Heart left ventricle (tissue), 16 donors: ENCODE measurements around the gene AGER. TPM values are rescaled to one million over a fixed set of nuclear protein-coding genes. Genes with fewer than 3 reads are reported as not detected.

Experiments used
- ATAC-seq, 4 donors: fragments of 200-7000 bp; cut with Tn5 transposase; one replicate each; pipeline ENCODE4 v1.9.1; 2020 to 2022; ENCODE audit warnings: moderate library complexity in 4 of 4, mild to moderate bottlenecking in 3 of 4, moderate number of reproducible peaks in 1 of 4
- DNase-seq, 5 donors: peaks; one replicate each; pipeline ENCODE4 v3.0.0-alpha.2; 2020
- H3K27ac ChIP-seq, 12 donors: fragments of 200-600 bp; sonication (generic) in 4 of 12; one replicate each; pipeline versions ENCODE4 v1.5.0 to v1.8.0; 2016 to 2022; ENCODE audit warnings: mild to moderate bottlenecking in 2 of 12
- H3K27me3 ChIP-seq, 9 donors: fragments of 200-600 bp; sonication (generic) in 2 of 9; one replicate each; pipeline versions ENCODE4 v1.5.1 to v1.8.0; 2016 to 2022; ENCODE audit warnings: mild to moderate bottlenecking in 3 of 9
- H3K36me3 ChIP-seq, 9 donors: fragments of 200-600 bp; sonication (generic) in 2 of 9; one replicate each; pipeline versions ENCODE4 v1.5.0 to v1.8.0; 2018 to 2022; ENCODE audit warnings: mild to moderate bottlenecking in 2 of 9
- H3K4me1 ChIP-seq, 12 donors: fragments of 200-600 bp; sonication (generic) in 4 of 12; one replicate each; pipeline versions ENCODE4 v1.5.0 to v1.8.0; 2016 to 2022; ENCODE audit warnings: mild to moderate bottlenecking in 3 of 12
- H3K4me3 ChIP-seq, 12 donors: fragments of 200-600 bp; sonication (generic) in 4 of 12; one replicate each; pipeline versions ENCODE4 v1.5.0 to v1.8.0; 2017 to 2022; ENCODE audit warnings: mild to moderate bottlenecking in 9 of 12, moderate library complexity in 4 of 12
- H3K9me3 ChIP-seq, 12 donors: fragments of 200-600 bp; sonication (generic) in 4 of 12; one replicate each; pipeline versions ENCODE4 v1.5.0 to v1.8.0; 2016 to 2022; ENCODE audit warnings: mild to moderate bottlenecking in 1 of 12
- POLR2A ChIP-seq, 2 donors: fragments of 450-650 bp; IDR thresholded peaks; one replicate each; pipeline ENCODE4 v1.6.1; 2017; ENCODE audit warnings: antibody characterized with exemption in 2 of 2, mild to moderate bottlenecking in 2 of 2, moderate library complexity in 2 of 2
- WGBS, 4 donors: extraction: QIAGEN DNeasy Blood & Tissue Kit in 2 of 4; methylation state at CpG; one replicate each; pipeline versions ENCODE4 v1.1.5 to v1.1.7; 2013 to 2018; 5-methylcytosine and 5-hydroxymethylcytosine counted together
- intact Hi-C, 10 donors: fragments of 100-400 bp; cut with DNase I; formaldehyde crosslinking; loops; one replicate each; pipeline versions ENCODE4 v1.11.1 to v1.14.2; 2022
- polyA plus RNA-seq, 2 donors: library from polyadenylated mRNA; stranded (reverse); fragments of 200-250 nt; gene quantifications; one replicate each; pipeline ENCODE4 v1.2.3, GENCODE V29; 2013
- total RNA-seq, 9 donors: library from RNA; depleted of rRNA in 2 of 9; stranded (reverse); fragments of >200 nt in 2 of 9; fragmentation: NEBNext Ultra II Directional in 3 of 9; extraction: Animal tissue kit (Norgen Biotek cat#: 25700) in 3 of 9; gene quantifications; one replicate each; pipeline versions ENCODE4 v1.1.0 to v1.2.4, GENCODE V29; 2016 to 2023
- TF ChIP-seq, protein P1 (sequence below), 12 donors: fragments of 200-600 bp; sonication (generic) in 4 of 12; IDR thresholded peaks; one replicate each; pipeline versions ENCODE4 v1.5.0 to v1.8.0; 2018 to 2022; ENCODE audit warnings: antibody characterized with exemption in 12 of 12, mild to moderate bottlenecking in 5 of 12
- donor health status: ischemic (EF 13 %, LVEDD 7.1; RV severe dilation, severe dysfunction).
- donor health status: healthy with polysubstance abuse.
- donor health status: DM: no; HTN: yes; CAD: no.
- donor health status: DM: no; HTN: no; CAD: no.
- donor health status: ischemic (EF 25% LVEDD 6.9; RV normal size, moderate dysfunction).
- donor health status: ischemic (EF 25% LVEDD 5.7; RV mildly dilated, moderate dysfunction).
- donor health status: healthy.
- donor health status: DM: yes; HTN: yes; CAD: no.
- donor health status: ischemic (EF 35%, LVEDD 5.7; RV mildly dilated, moderate dysfunction).
- donor health status: nonischemic (EF 11% LVEDD 7.7; RV severe dilation, severe dysfunction).
- donor health status: DM: yes; HTN: yes; CAD: no.
- donor health status: PGD.
- donor health status: ischemic (EF 29% LVEDD 5.4; RV normal size, mild dysfunction).
- donor health status: nonischemic (EF 23%, LVEDD 6.1; RV moderate dilation, normal function).

The AGER gene
- total and polyA plus RNA-seq, 11 donors: 0.69 to 5.7 (median 1.7) TPM; not detected in 1

DNA sequence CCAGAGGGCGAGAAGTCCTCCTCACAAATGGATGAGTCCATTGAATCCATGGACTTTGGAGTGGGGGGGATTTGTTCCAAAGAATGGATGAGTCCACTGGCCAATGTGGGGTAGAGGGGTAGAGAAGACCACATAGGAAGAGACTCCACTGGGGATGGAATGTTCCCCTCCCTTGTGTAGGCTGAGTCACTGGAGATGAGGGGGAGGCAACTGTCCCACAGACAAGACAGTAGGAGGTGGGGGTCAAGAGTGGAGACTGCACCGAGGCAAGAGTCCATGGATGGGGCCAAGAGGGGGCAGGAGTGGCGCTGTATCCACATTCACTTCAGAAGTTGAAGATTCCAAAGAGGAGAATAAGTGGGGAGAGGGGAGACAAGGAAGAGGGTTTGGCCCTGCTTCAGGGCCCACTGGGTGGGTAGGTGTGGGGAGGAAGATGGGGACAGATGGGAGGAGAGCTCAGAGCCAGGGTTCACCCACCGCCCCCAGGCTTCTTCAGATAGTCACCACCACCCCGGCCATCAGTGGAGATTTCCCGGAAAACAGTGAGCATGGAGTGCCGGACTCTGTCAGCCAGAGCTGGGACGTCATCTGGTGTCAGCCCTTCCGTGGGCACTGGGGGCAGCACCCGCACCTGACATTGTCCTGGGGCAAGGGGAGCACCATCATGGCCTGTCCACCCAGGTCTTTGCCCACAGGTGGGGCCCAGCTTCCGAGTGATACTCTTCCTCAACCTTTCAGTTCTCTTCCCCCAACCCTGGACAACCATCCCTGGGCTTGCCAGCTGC, 15.1 kb downstream of the AGER start:
- no peak for DNase-seq
- ATAC-seq: peak in 1 of 4 donors; percentile 11
- Histone ChIP-seq H3K27me3 (no peaks in the 10 kb centered on the region), H3K36me3 (peaks cover 0 to 68% (median 55%) of the 10 kb centered on the region in 9 donors), H3K4me3 (no peak overlapping the region), H3K9me3 (no peaks in the 10 kb centered on the region), H3K4me1 (peaks cover 0 to 12% (median 0%) of the 10 kb centered on the region in 12 donors), H3K27ac (no peak overlapping the region)
- TF ChIP-seq POLR2A (IDR thresholded peaks at IDR 0.05): no peak
- TF ChIP-seq, protein P1, sequence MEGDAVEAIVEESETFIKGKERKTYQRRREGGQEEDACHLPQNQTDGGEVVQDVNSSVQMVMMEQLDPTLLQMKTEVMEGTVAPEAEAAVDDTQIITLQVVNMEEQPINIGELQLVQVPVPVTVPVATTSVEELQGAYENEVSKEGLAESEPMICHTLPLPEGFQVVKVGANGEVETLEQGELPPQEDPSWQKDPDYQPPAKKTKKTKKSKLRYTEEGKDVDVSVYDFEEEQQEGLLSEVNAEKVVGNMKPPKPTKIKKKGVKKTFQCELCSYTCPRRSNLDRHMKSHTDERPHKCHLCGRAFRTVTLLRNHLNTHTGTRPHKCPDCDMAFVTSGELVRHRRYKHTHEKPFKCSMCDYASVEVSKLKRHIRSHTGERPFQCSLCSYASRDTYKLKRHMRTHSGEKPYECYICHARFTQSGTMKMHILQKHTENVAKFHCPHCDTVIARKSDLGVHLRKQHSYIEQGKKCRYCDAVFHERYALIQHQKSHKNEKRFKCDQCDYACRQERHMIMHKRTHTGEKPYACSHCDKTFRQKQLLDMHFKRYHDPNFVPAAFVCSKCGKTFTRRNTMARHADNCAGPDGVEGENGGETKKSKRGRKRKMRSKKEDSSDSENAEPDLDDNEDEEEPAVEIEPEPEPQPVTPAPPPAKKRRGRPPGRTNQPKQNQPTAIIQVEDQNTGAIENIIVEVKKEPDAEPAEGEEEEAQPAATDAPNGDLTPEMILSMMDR (IDR thresholded peaks at IDR 0.05): peak in 1 of 12 donors; percentile 11
- WGBS, 4 donors: 80 to 91% (median 82%) methylated on average over 11 of the region's 11 CpGs
- intact Hi-C loops: loop anchor here in 1 of 10 donors (5.0 kb wide), 1 partner anchor 47 kb away; no protein-coding TSS in a partner anchor

DNA sequence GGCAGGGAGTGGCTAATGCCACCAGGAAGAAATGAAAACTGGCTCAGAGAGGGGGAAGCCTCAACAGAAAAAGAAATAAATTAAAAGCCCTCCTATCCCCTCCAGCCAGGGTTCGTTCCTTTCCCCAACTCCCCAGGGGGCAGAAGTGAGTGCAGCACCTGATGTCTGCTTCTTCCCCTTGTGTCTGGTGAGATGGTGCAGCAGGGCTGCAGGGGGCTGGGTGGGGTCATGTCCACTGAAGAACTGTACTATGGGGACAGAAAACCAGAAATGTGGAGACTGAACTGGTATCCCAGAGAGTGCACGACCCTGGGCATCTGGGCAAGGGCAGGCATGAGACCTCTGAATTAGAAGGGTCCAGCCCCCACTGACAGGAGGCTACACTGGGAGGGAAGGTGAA, 15.7 kb downstream of the AGER start:
- TF ChIP-seq, protein P1 (IDR thresholded peaks at IDR 0.05): no peak
- no peak for TF ChIP-seq POLR2A (IDR thresholded peaks at IDR 0.05)
- Histone ChIP-seq H3K4me3 (no peak overlapping the region), H3K36me3 (peaks cover 0 to 69% (median 55%) of the 10 kb centered on the region in 9 donors), H3K9me3 (no peaks in the 10 kb centered on the region), H3K27me3 (no peaks in the 10 kb centered on the region), H3K27ac (peak overlapping the region in 2 of 12 donors; percentile 9 to 38), H3K4me1 (peaks cover 0 to 6% (median 0%) of the 10 kb centered on the region in 12 donors)
- DNase-seq (peak in 1 of 5 donors; percentile 14), ATAC-seq (no peak)
- WGBS, 4 donors: 61 to 77% (median 66%) methylated on average over 1 to 2 of the region's 2 CpGs
- intact Hi-C loops: loop anchor here in 1 of 10 donors (5.0 kb wide), 1 partner anchor 46 kb away; no protein-coding TSS in a partner anchor

DNA sequence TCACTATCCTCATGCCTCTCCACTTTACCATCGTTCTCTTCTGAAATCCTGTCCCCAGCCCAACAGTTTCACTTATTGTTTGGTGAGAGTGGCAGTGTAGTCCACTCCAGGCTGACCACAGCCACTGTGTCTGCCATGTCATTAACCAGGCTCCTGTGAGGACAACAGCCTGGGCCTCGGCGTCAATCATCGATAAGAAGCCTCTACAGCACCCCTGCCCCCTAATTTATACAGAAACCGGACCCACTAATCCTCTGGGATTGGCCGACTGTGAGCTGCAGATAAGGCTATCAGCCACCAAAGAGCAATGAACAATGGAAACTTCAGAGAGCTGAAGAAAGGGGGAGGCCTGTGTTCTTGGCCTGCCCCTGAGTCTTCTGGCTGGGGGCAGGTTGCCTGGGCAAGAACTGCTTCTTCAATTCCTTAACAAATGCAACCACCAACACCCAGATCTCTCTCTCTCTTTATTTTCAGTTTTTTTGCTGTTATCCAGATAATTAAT, 16.2 kb downstream of the AGER start:
- H3K4me3 ChIP-seq: no peak overlapping the region
- intact Hi-C loops: loop anchor here in 1 of 10 donors (5.0 kb wide), 1 partner anchor 46 kb away; no protein-coding TSS in a partner anchor
- no peaks in the 10 kb centered on the region for H3K27me3 ChIP-seq
- H3K4me1 ChIP-seq: peaks cover 0 to under 1% (median 0%) of the 10 kb centered on the region in 12 donors
- WGBS, 4 donors: 38 to 63% (median 45%) methylated on average over 6 of the region's 6 CpGs
- H3K9me3 ChIP-seq: no peaks in the 10 kb centered on the region
- ATAC-seq (no peak), DNase-seq (no peak)
- peaks cover 0 to 74% (median 55%) of the 10 kb centered on the region in 9 donors for H3K36me3 ChIP-seq
- TF ChIP-seq POLR2A (IDR thresholded peaks at IDR 0.05): no peak
- TF ChIP-seq, protein P1 (IDR thresholded peaks at IDR 0.05): no peak
- peak overlapping the region in 2 of 12 donors; percentile 9 to 38 for H3K27ac ChIP-seq

DNA sequence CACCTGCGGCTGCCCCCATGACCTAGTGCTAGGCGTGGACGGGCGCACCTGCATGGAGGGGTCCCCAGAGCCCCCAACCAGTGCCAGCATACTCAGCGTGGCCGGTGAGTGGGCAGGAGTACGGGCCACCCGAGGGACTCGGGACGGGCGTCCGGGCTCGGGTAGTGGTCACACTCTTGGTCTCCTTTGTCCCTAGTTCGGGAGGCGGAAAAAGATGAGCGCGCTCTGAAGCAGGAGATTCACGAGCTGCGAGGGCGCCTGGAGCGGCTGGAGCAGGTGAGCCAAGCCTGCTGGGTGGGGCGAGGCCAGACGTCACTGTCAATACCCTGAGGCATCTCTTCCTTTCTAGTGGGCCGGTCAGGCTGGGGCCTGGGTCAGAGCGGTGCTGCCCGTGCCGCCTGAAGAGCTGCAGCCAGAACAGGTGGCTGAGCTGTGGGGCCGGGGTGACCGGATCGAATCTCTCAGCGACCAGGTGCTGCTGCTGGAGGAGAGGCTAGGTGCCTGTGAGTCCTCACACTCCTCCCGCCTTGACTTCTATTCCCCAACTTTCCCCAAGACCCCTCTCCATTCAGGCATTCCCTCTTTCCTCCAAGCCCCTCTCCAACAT, 16.8 kb downstream of the AGER start:
- DNase-seq: no peak
- TF ChIP-seq, protein P1 (IDR thresholded peaks at IDR 0.05): no peak
- TF ChIP-seq POLR2A (IDR thresholded peaks at IDR 0.05): no peak
- Histone ChIP-seq H3K27me3 (no peaks in the 10 kb centered on the region), H3K36me3 (peaks cover 0 to 79% (median 60%) of the 10 kb centered on the region in 9 donors), H3K4me1 (no peaks in the 10 kb centered on the region), H3K27ac (peak overlapping the region in 2 of 12 donors; percentile 8 to 38), H3K9me3 (no peaks in the 10 kb centered on the region), H3K4me3 (no peak overlapping the region)
- intact Hi-C loops: loop anchor here in 1 of 10 donors (5.0 kb wide), 1 partner anchor 45 kb away; no protein-coding TSS in a partner anchor
- ATAC-seq: no peak
- 81 to 86% (median 83%) methylated on average over 29 to 32 of the region's 32 CpGs for WGBS, 4 donors
